ENCODE measurements around the gene SCYL1. TPM values are rescaled to one million over a fixed set of nuclear protein-coding genes. Genes with fewer than 3 reads are reported as not detected.
A peak's percentile ranks its signal among the peaks of the same experiment; 100 is the strongest.

The SCYL1 gene
- total and polyA plus RNA-seq, 2 of the 4 experiments (the other 2 are of a cell fraction): 96.4 to 150 TPM

GRCh38 chr11:65557280-65558001 is 32.6 kb downstream of the SCYL1 start:
- peak overlapping the region; percentile 97 for H2AK9ac ChIP-seq (replicated peaks; ENCODE audit: low read depth, low read length, poor library complexity)
- peak overlapping the region; percentile 7 for H3K18ac ChIP-seq (ENCODE audit: low read depth, low read length)
- dilution Hi-C loops (cut with HindIII; ENCODE audit: low sequenced_read_pairs, unreplicated experiment) (no loop called here), in situ Hi-C loops (cut with MboI; ENCODE audit: low sequenced_read_pairs) (no loop called here), intact Hi-C loops (cut with micrococcal nuclease) (loop anchor here (1.0 to 2.0 kb wide), 2 partner anchors 13 to 17 kb away; partner anchors contain the start of gene ZNRD2)
- no peak for DNase-seq
- TF ChIP-seq MAZ (IDR thresholded peaks at IDR 0.05; ENCODE audit: borderline replicate concordance, low read depth, low read length): no peak
- TF ChIP-seq MAFK (IDR thresholded peaks at IDR 0.05; ENCODE audit: low read depth, low read length): no peak
- TF ChIP-seq CEBPB (IDR thresholded peaks at IDR 0.05; ENCODE audit: low read depth, low read length): no peak
- TF ChIP-seq SMC3 (IDR thresholded peaks at IDR 0.05; ENCODE audit: low read depth, low read length): no peak
- TF ChIP-seq RAD21 (IDR thresholded peaks at IDR 0.05; ENCODE audit: low read length): no peak
- no peak for TF ChIP-seq FOS (IDR thresholded peaks at IDR 0.05; ENCODE audit: low read depth, low read length)
- TF ChIP-seq MXI1 (IDR thresholded peaks at IDR 0.05; ENCODE audit: borderline replicate concordance, low read depth, low read length): no peak
- no peak for TF ChIP-seq ELK1 (IDR thresholded peaks at IDR 0.05; ENCODE audit: borderline replicate concordance, low read depth, low read length)
- TF ChIP-seq USF2 (IDR thresholded peaks at IDR 0.05; ENCODE audit: low read depth, low read length): no peak
- no peak for TF ChIP-seq CHD1 (IDR thresholded peaks at IDR 0.05; ENCODE audit: low read depth, low read length)
- no peak for TF ChIP-seq CTCF (conservative IDR thresholded peaks at IDR 0.05; ENCODE audit: low read depth, low read length)
- BruUV-seq (replicated peaks): no TSS peak
- H2AFZ ChIP-seq (replicated peaks; ENCODE audit: low read length, poor library complexity): peak overlapping the region; percentile 79
- H3K27me3 ChIP-seq (ENCODE audit: control insufficient read depth, insufficient read depth, low read length): no peaks in the 10 kb centered on the region
- peak overlapping the region; percentile 63 for H3K4ac ChIP-seq (ENCODE audit: low read depth, low read length)
- peak overlapping the region; percentile 74 for H3K4me3 ChIP-seq (ENCODE audit: insufficient read depth, low read depth, low read length)
- H3K23ac ChIP-seq (ENCODE audit: low read depth, low read length): peak overlapping the region; percentile 18
- H2BK20ac ChIP-seq (ENCODE audit: low read depth, low read length): no peak overlapping the region
- ChIA-PET POLR2A (ENCODE audit: unreplicated experiment) (no interaction called here), CTCF (no interaction called here)
- no peaks in the 10 kb centered on the region for H3K9me3 ChIP-seq (ENCODE audit: control insufficient read depth, insufficient read depth, low read length)
- H3K27ac ChIP-seq (ENCODE audit: insufficient read depth, low read length): peak overlapping the region; percentile 78
- peak overlapping the region; percentile 7; the same call in 1 of the 2 replicates for H2BK120ac ChIP-seq (ENCODE audit: low read depth, low read length)
- H3K9ac ChIP-seq (ENCODE audit: low read depth, low read length): peak overlapping the region; percentile 71
- peaks cover 16 to 45% of the 10 kb centered on the region in 2 experiments; a peak in 3 of 4 replicates for H3K79me1 ChIP-seq (ENCODE audit: low read depth in 1 of 2, low read length in 2 of 2)
- H3K56ac ChIP-seq (ENCODE audit: extremely low read depth, insufficient read depth, low read length): no peak overlapping the region
- H3K14ac ChIP-seq (replicated peaks; ENCODE audit: low read depth, low read length): peak overlapping the region; percentile 34
- peak overlapping the region; percentile 87; the same call in 1 of the 2 replicates for H4K91ac ChIP-seq (ENCODE audit: insufficient read depth, low read depth, low read length)
- H3K4me2 ChIP-seq (ENCODE audit: low read depth, low read length): peak overlapping the region; percentile 81
- peaks cover 12% of the 10 kb centered on the region for H4K20me1 ChIP-seq (ENCODE audit: insufficient read depth, low read length)
- peak; percentile 16 for ATAC-seq (ENCODE audit: low read depth)
- peaks cover 43% of the 10 kb centered on the region for H3K4me1 ChIP-seq (ENCODE audit: control insufficient read depth, insufficient read depth, low read length)
- H3K36me3 ChIP-seq (ENCODE audit: control insufficient read depth, insufficient read depth, low read length): peaks cover 4% of the 10 kb centered on the region; the same call in 1 of the 2 replicates
- peak overlapping the region; percentile 41 for H2AK5ac ChIP-seq (ENCODE audit: low read depth, low read length)
- peak overlapping the region; percentile 32; the same call in 1 of the 3 replicates for H2BK15ac ChIP-seq (ENCODE audit: low read depth, low read length)
- H4K5ac ChIP-seq (ENCODE audit: low read depth, low read length): peak overlapping the region; percentile 39
- H2BK5ac ChIP-seq (ENCODE audit: low read depth, low read length, poor library complexity, severe bottlenecking): peak overlapping the region; percentile 72
- WGBS, 2 experiments (ENCODE audit: extremely low coverage in 2 of 2, insufficient read length in 1 of 2): 4% methylated on average over 21 of the region's 47 CpGs; no CpG with 5 or more reads in 1 of the 2 experiments
- H3K9me1 ChIP-seq (ENCODE audit: insufficient read depth, low read length): peaks cover 25% of the 10 kb centered on the region
- peak overlapping the region; percentile 39 to 87; a peak in 1 of 4 replicates for H4K8ac ChIP-seq (ENCODE audit: low read depth in 2 of 2, low read length in 2 of 2)

Measured in IMR-90 (cell line).